C4-2B (cell line): ENCODE results near the gene MYOCD.

Experiments used
- H3K27ac ChIP-seq: fragments of 450-650 bp; 2 replicates; pipeline ENCODE4 v1.5.1; 2017
- CTCF ChIP-seq: fragments of 450-650 bp; conservative IDR thresholded peaks from 2 replicates; pipeline ENCODE4 v1.5.1; 2017; ENCODE audit warnings: mild to moderate bottlenecking
- ZFX ChIP-seq: fragments of 450-650 bp; IDR thresholded peaks from 2 replicates; pipeline ENCODE4 v1.6.1; 2017

MYOCD gene

GRCh38 chr17:12623220-12623848 lies 42.4 kb upstream of the MYOCD start:
- H3K27ac ChIP-seq, result no peak overlapping the region
- TF ChIP-seq CTCF (no peak), ZFX (no peak)

GRCh38 chr17:12624211-12624610 lies 41.5 kb upstream of the MYOCD start:
- no peak for TF ChIP-seq CTCF
- no peak for TF ChIP-seq ZFX

DNA sequence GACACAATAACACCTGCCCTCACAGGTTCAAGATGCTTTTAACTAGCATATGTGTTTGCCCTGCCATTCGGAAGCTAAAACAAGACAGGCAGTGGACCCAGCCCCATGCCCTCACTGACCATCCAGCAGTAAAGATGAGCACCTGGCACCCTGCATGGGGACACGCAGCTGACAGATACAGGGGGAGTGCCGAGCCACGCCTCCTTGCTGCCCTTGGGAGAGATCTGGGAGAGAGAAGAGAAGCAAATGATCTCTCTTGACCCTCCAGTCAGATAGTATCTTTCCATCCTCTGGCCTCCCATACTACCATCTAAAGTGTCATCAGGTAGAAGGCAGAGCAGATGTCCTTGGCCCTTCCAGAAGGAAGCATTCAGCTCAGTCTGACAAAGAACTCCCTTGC lies 40.6 kb upstream of the MYOCD start:
- no peak for TF ChIP-seq CTCF
- TF ChIP-seq ZFX, result no peak
- no peak overlapping the region for H3K27ac ChIP-seq

More at GRCh38 chr17:12624211-12624610, 41.5 kb upstream of the MYOCD start:
- no peak overlapping the region for H3K27ac ChIP-seq

GRCh38 chr17:12627177-12627629 lies 38.5 kb upstream of the MYOCD start:
- TF ChIP-seq CTCF (no peak), ZFX (no peak)
- H3K27ac ChIP-seq, result no peak overlapping the region

- no peak overlapping the region for H3K27ac ChIP-seq
- TF ChIP-seq ZFX (no peak), CTCF (no peak)
Observed at GRCh38 chr17:12627781-12628451, 37.8 kb upstream of the MYOCD start.

DNA sequence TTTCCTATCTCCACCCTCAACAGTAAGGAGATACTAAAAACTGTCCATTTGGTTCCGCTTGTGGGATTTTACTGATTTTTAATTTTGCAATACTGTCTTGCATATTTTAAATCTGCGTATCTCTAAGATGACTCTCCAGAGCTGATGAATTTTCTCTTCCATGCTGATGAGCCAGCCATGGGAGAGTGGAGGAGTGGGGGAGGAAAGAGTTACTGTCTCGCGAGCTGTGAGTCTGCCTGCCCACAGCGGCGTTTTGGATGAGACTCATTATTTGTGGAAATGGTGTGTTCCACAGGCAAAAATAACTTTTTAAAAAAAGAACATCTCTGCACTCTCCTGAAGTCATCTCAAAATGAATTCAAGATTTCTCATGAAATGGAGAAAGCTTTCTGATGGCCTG lies 34.6 kb upstream of the MYOCD start:
- TF ChIP-seq ZFX (no peak), CTCF (no peak)

GRCh38 chr17:12632785-12633184 lies 32.9 kb upstream of the MYOCD start:
- no peak overlapping the region for H3K27ac ChIP-seq
- TF ChIP-seq CTCF (no peak), ZFX (no peak)

More for the DNA sequence above, 34.6 kb upstream of the MYOCD start:
- no peak overlapping the region for H3K27ac ChIP-seq
